ENCODE measurements around the gene SEC61A2.

DNA sequence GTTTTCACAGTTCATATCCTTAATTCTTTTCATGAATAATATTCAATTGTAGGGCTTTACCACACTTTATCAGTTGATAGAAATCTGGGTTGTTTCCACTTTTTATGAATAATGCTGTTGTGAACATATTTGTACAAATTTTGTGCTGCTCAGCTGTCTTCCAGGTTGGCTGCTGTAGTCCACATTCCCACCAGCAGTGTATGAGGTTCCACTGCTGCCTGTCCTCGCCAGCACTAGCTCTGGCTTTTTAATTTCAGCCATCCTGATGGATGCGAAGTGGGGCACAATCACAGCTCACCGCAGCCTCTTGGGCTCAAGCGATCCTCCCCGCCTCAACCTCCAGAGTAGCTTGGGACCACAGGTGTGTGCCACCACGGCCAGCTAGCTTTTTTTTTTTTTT lies 33.5 kb downstream of the SEC61A2 start:
- no peak for TF ChIP-seq POLR2AphosphoS5 (IDR thresholded peaks at IDR 0.05; ENCODE audit: low read depth)
- TF ChIP-seq, protein P1, sequence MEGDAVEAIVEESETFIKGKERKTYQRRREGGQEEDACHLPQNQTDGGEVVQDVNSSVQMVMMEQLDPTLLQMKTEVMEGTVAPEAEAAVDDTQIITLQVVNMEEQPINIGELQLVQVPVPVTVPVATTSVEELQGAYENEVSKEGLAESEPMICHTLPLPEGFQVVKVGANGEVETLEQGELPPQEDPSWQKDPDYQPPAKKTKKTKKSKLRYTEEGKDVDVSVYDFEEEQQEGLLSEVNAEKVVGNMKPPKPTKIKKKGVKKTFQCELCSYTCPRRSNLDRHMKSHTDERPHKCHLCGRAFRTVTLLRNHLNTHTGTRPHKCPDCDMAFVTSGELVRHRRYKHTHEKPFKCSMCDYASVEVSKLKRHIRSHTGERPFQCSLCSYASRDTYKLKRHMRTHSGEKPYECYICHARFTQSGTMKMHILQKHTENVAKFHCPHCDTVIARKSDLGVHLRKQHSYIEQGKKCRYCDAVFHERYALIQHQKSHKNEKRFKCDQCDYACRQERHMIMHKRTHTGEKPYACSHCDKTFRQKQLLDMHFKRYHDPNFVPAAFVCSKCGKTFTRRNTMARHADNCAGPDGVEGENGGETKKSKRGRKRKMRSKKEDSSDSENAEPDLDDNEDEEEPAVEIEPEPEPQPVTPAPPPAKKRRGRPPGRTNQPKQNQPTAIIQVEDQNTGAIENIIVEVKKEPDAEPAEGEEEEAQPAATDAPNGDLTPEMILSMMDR (IDR thresholded peaks at IDR 0.05; ENCODE audit: insufficient read depth, low read length) = no peak
- no peak for TF ChIP-seq GABPA (IDR thresholded peaks at IDR 0.05; ENCODE audit: low read depth)
- no peak for TF ChIP-seq REST (IDR thresholded peaks at IDR 0.05; ENCODE audit: insufficient replicate concordance, low read depth)
